ENCODE data around the gene TRIB2. TPM values are rescaled to one million over a fixed set of nuclear protein-coding genes. Genes with fewer than 3 reads are reported as not detected.
"Not testable (repeated sequence)": the region's sequence is repeated elsewhere in the genome, so short reads cannot be mapped to it uniquely, and the experiment has no call there.

TRIB2 gene
- total RNA-seq, result 12.7 TPM

- ATAC-seq, result peak; percentile 89
Observed at GRCh38 chr2:12716282-12717190, at the start of gene TRIB2. TSS of gene TRIB2 (plus strand) at chr2:12716936. CDS start at chr2:12718308, 1,372 bp downstream.

GRCh38 chr2:12669036-12669435 is 47.7 kb upstream of the TRIB2 start:
- ATAC-seq, result no peak

GRCh38 chr2:12672711-12673315 is 43.9 kb upstream of the TRIB2 start:
- ATAC-seq, result no peak

GRCh38 chr2:12674644-12675328 is 42.0 kb upstream of the TRIB2 start:
- no peak for ATAC-seq

GRCh38 chr2:12675352-12675795 is 41.4 kb upstream of the TRIB2 start:
- peak; percentile 54 for ATAC-seq

GRCh38 chr2:12675801-12676200 is 40.9 kb upstream of the TRIB2 start:
- ATAC-seq, result peak; percentile 62

GRCh38 chr2:12676771-12677170 is 40.0 kb upstream of the TRIB2 start:
- no peak for ATAC-seq

- ATAC-seq, result no peak
Observed at GRCh38 chr2:12678186-12678585, 38.5 kb upstream of the TRIB2 start.

- ATAC-seq, result no peak
Observed at GRCh38 chr2:12679550-12680072, 37.1 kb upstream of the TRIB2 start.

GRCh38 chr2:12680115-12680514 is 36.6 kb upstream of the TRIB2 start:
- not testable (repeated sequence) for ATAC-seq

- no peak for ATAC-seq
Observed at GRCh38 chr2:12682017-12682416, 34.7 kb upstream of the TRIB2 start.

GRCh38 chr2:12683457-12684100 is 33.2 kb upstream of the TRIB2 start:
- no peak for ATAC-seq

GRCh38 chr2:12684471-12684936 is 32.2 kb upstream of the TRIB2 start:
- peak; percentile 59 for ATAC-seq

GRCh38 chr2:12685145-12685544 is 31.6 kb upstream of the TRIB2 start:
- ATAC-seq, result no peak

GRCh38 chr2:12685956-12686355 is 30.8 kb upstream of the TRIB2 start:
- no peak for ATAC-seq

GRCh38 chr2:12686708-12687283 is 29.9 kb upstream of the TRIB2 start:
- no peak for ATAC-seq

GRCh38 chr2:12688091-12688490 is 28.6 kb upstream of the TRIB2 start:
- ATAC-seq, result no peak

GRCh38 chr2:12688893-12689292 is 27.8 kb upstream of the TRIB2 start:
- ATAC-seq, result no peak

- ATAC-seq, result no peak
Observed at GRCh38 chr2:12693509-12693908, 23.2 kb upstream of the TRIB2 start.

- ATAC-seq, result no peak
Observed at GRCh38 chr2:12694990-12695774, 21.6 kb upstream of the TRIB2 start.

GRCh38 chr2:12697617-12698016 is 19.1 kb upstream of the TRIB2 start:
- ATAC-seq, result peak; percentile 73
